ENCODE measurements around the gene OTOGL.

- TF ChIP-seq TAF1 (IDR thresholded peaks at IDR 0.05; ENCODE audit: low read depth), result no peak
- no peak for TF ChIP-seq REST (IDR thresholded peaks at IDR 0.05; ENCODE audit: low read depth)
- no peak for TF ChIP-seq YY1 (IDR thresholded peaks at IDR 0.05; ENCODE audit: low read depth)
- no peak for TF ChIP-seq FOXM1 (IDR thresholded peaks at IDR 0.05; ENCODE audit: borderline replicate concordance, low read depth)
- TF ChIP-seq EP300 (IDR thresholded peaks at IDR 0.05; ENCODE audit: borderline replicate concordance), result no peak
- TF ChIP-seq CREB1 (IDR thresholded peaks at IDR 0.05; ENCODE audit: low read depth), result no peak
Measured at GRCh38 chr12:80058586-80058985, 40.8 kb upstream of the OTOGL start.
